ENCODE results near the gene B3GAT2.

Gene B3GAT2

GRCh38 chr6:70842541-70842940 is 114.3 kb downstream of the B3GAT2 start:
- DNase-seq (ENCODE audit: low read depth) = no peak

- no peak for DNase-seq (ENCODE audit: low read depth)
Measured at GRCh38 chr6:70841112-70841511, 115.7 kb downstream of the B3GAT2 start.

- no peak for DNase-seq (ENCODE audit: low read depth)
Measured at GRCh38 chr6:70839286-70840266, 117.3 kb downstream of the B3GAT2 start.

- DNase-seq (ENCODE audit: low read depth) = no peak
Measured at GRCh38 chr6:70838907-70839285, 118.0 kb downstream of the B3GAT2 start.

- no peak for DNase-seq (ENCODE audit: low read depth)
Measured at GRCh38 chr6:70834520-70834919, 122.3 kb downstream of the B3GAT2 start.

GRCh38 chr6:70831427-70831826 is 125.4 kb downstream of the B3GAT2 start:
- DNase-seq (ENCODE audit: low read depth) = no peak

- DNase-seq (ENCODE audit: low read depth) = no peak
Measured at GRCh38 chr6:70823651-70824050, 133.2 kb downstream of the B3GAT2 start.

GRCh38 chr6:70821751-70822150 is 135.1 kb downstream of the B3GAT2 start:
- no peak for DNase-seq (ENCODE audit: low read depth)

- DNase-seq (ENCODE audit: low read depth) = no peak
Measured at GRCh38 chr6:70820778-70821177, 136.1 kb downstream of the B3GAT2 start.

- no peak for DNase-seq (ENCODE audit: low read depth)
Measured at GRCh38 chr6:70819646-70820045, 137.2 kb downstream of the B3GAT2 start.

GRCh38 chr6:70813885-70814284 is 143.0 kb downstream of the B3GAT2 start:
- DNase-seq (ENCODE audit: low read depth) = no peak

- no peak for DNase-seq (ENCODE audit: low read depth)
Measured at GRCh38 chr6:70811788-70812187, 145.1 kb downstream of the B3GAT2 start.

All from T follicular helper cell (primary cell).